ENCODE results near the gene PROSER3. TPM values are rescaled to one million over a fixed set of nuclear protein-coding genes. Genes with fewer than 3 reads are reported as not detected.

The PROSER3 gene
- polyA plus RNA-seq, 3 donors: 1.8 to 14.7 (median 2.9) TPM

- Histone ChIP-seq H3K4me1 (ENCODE audit: control insufficient read depth in 1 of 2, insufficient read depth in 2 of 2, low read length in 2 of 2) (no peaks in the 10 kb centered on the region), H3K9me3 (replicated peaks in 1 of 2; ENCODE audit: control insufficient read depth in 1 of 2, insufficient read depth in 1 of 2, low read length in 2 of 2) (no peaks in the 10 kb centered on the region), H3K27me3 (ENCODE audit: control insufficient read depth in 2 of 2, insufficient read depth in 2 of 2, low read length in 2 of 2) (no peaks in the 10 kb centered on the region), H3K9ac (ENCODE audit: insufficient read depth, low read length, poor library complexity, severe bottlenecking) (no peak overlapping the region), H2AFZ (ENCODE audit: insufficient read depth, low read depth, low read length, poor library complexity, severe bottlenecking) (no peak overlapping the region), H3K79me2 (ENCODE audit: insufficient read depth, low read length) (no peaks in the 10 kb centered on the region), H3K27ac (ENCODE audit: low read depth in 1 of 2, low read length in 2 of 2) (no peak overlapping the region), H3K4me3 (replicated peaks in 1 of 3; ENCODE audit: low read depth in 2 of 3, low read length in 3 of 3) (no peak overlapping the region), H3K4me2 (replicated peaks; ENCODE audit: extremely low read depth, low read length, poor library complexity, severe bottlenecking) (no peak overlapping the region), H3K36me3 (replicated peaks in 1 of 2; ENCODE audit: control insufficient read depth in 1 of 2, insufficient read depth in 2 of 2, low read length in 2 of 2) (peaks cover 93 to 100% of the 10 kb centered on the region in 2 donors), H4K20me1 (ENCODE audit: insufficient read depth, low read length) (peaks cover 60% of the 10 kb centered on the region)
- no peaks in the 10 kb centered on the region for H3K4me1 Mint-ChIP-seq
- peaks cover 0 to 3% (median under 1%) of the 10 kb centered on the region in 3 donors for H3K27me3 Mint-ChIP-seq (ENCODE audit: low read depth in 3 of 3)
- TF ChIP-seq CTCF (IDR thresholded peaks at IDR 0.05): no peak
- WGBS (ENCODE audit: insufficient coverage): 96% methylated on average over 17 of the region's 18 CpGs
- no peaks in the 10 kb centered on the region for H3K9me3 Mint-ChIP-seq
- H3K4me3 Mint-ChIP-seq: no peak overlapping the region
- no peak for DNase-seq
- intact Hi-C loops (cut with micrococcal nuclease): no loop called here
- no peak overlapping the region for H3K27ac Mint-ChIP-seq
- H3K36me3 Mint-ChIP-seq: peaks cover 80 to 97% of the 10 kb centered on the region in 2 donors
Measured at GRCh38 chr19:35730326-35730725, 27.6 kb upstream of the PROSER3 start.

- H3K79me2 ChIP-seq (ENCODE audit: insufficient read depth, low read length): no peaks in the 10 kb centered on the region
- no peak overlapping the region for H2AFZ ChIP-seq (ENCODE audit: insufficient read depth, low read depth, low read length, poor library complexity, severe bottlenecking)
- Mint-ChIP-seq H3K4me3 (no peak overlapping the region), H3K4me1 (no peaks in the 10 kb centered on the region), H3K9me3 (no peaks in the 10 kb centered on the region), H3K36me3 (peaks cover 78 to 97% of the 10 kb centered on the region in 2 donors), H3K27ac (peak overlapping the region in 2 of 7 donors; percentile 8 to 11), H3K27me3 (ENCODE audit: low read depth in 3 of 3) (peaks cover 0 to 3% (median 0%) of the 10 kb centered on the region in 3 donors)
- H3K9me3 ChIP-seq (replicated peaks in 1 of 2; ENCODE audit: control insufficient read depth in 1 of 2, insufficient read depth in 1 of 2, low read length in 2 of 2): no peaks in the 10 kb centered on the region
- intact Hi-C loops (cut with micrococcal nuclease): no loop called here
- H3K36me3 ChIP-seq (replicated peaks in 1 of 2; ENCODE audit: control insufficient read depth in 1 of 2, insufficient read depth in 2 of 2, low read length in 2 of 2): peaks cover 86 to 100% of the 10 kb centered on the region in 2 donors
- H3K4me3 ChIP-seq (replicated peaks in 1 of 3; ENCODE audit: low read depth in 2 of 3, low read length in 3 of 3): no peak overlapping the region
- DNase-seq: no peak
- 95% methylated on average over 9 of the region's 9 CpGs for WGBS (ENCODE audit: insufficient coverage)
- no peaks in the 10 kb centered on the region for H3K4me1 ChIP-seq (ENCODE audit: control insufficient read depth in 1 of 2, insufficient read depth in 2 of 2, low read length in 2 of 2)
- no peak for TF ChIP-seq CTCF (IDR thresholded peaks at IDR 0.05)
- no peak overlapping the region for H3K27ac ChIP-seq (ENCODE audit: low read depth in 1 of 2, low read length in 2 of 2)
- H3K27me3 ChIP-seq (ENCODE audit: control insufficient read depth in 2 of 2, insufficient read depth in 2 of 2, low read length in 2 of 2): no peaks in the 10 kb centered on the region
- H3K4me2 ChIP-seq (replicated peaks; ENCODE audit: extremely low read depth, low read length, poor library complexity, severe bottlenecking): no peak overlapping the region
- H4K20me1 ChIP-seq (ENCODE audit: insufficient read depth, low read length): peaks cover 66% of the 10 kb centered on the region
- H3K9ac ChIP-seq (ENCODE audit: insufficient read depth, low read length, poor library complexity, severe bottlenecking): no peak overlapping the region
Measured at GRCh38 chr19:35731353-35731752, 26.6 kb upstream of the PROSER3 start.

Measured in CD14-positive monocyte (primary cell).